ENCODE results near the gene BATF3.

- TF ChIP-seq POLR2A (IDR thresholded peaks at IDR 0.05) = no peak
- TF ChIP-seq, protein P1, sequence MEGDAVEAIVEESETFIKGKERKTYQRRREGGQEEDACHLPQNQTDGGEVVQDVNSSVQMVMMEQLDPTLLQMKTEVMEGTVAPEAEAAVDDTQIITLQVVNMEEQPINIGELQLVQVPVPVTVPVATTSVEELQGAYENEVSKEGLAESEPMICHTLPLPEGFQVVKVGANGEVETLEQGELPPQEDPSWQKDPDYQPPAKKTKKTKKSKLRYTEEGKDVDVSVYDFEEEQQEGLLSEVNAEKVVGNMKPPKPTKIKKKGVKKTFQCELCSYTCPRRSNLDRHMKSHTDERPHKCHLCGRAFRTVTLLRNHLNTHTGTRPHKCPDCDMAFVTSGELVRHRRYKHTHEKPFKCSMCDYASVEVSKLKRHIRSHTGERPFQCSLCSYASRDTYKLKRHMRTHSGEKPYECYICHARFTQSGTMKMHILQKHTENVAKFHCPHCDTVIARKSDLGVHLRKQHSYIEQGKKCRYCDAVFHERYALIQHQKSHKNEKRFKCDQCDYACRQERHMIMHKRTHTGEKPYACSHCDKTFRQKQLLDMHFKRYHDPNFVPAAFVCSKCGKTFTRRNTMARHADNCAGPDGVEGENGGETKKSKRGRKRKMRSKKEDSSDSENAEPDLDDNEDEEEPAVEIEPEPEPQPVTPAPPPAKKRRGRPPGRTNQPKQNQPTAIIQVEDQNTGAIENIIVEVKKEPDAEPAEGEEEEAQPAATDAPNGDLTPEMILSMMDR (IDR thresholded peaks at IDR 0.05) = no peak
Observed at GRCh38 chr1:212710566-212710965, 10.9 kb upstream of the BATF3 start.
